8988T (cell line): ENCODE data around the gene RALB.

ENCODE experiments used
- DNase-seq: peaks from one replicate; pipeline ENCODE4 v3.0.0; 2011

Gene RALB

DNA sequence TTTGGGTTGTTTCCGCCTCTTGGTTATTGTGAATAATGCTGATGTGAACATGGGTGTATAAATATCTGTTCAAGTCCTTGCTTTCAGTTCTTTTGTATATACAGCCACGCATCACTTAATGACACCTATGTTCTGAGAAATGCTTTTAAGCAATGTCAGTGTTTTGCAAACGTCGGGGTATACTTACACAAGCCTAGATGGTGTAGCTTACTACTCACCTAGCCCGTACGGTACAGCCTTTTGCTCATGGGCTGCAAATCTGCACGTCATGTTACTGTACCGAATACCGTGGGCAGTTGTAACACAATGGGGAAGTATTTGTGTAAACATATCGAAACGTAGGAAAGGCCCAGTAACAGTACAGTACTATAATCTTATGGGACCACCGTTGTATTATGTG lies 12.4 kb downstream of the RALB start:
- no peak for DNase-seq

DNA sequence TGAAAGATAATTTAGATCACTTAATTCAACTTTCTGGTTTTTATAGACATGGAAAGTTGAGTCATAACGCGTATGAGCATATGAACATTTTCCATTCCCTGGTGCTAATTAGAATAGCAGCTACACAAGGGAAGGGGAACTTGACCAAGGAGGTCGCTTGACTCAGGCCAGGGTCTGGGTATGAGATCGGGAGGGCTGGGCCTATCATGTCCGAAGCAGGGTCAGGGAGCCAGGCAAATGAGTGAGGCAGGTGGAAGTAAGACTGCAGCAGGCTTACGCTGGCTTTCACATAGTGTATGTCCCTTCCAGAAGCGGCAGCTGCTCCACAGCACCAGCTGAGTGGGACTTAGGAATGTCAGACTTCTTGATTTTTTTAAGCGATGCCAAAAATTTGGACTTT lies 14.7 kb downstream of the RALB start:
- DNase-seq: no peak

DNA sequence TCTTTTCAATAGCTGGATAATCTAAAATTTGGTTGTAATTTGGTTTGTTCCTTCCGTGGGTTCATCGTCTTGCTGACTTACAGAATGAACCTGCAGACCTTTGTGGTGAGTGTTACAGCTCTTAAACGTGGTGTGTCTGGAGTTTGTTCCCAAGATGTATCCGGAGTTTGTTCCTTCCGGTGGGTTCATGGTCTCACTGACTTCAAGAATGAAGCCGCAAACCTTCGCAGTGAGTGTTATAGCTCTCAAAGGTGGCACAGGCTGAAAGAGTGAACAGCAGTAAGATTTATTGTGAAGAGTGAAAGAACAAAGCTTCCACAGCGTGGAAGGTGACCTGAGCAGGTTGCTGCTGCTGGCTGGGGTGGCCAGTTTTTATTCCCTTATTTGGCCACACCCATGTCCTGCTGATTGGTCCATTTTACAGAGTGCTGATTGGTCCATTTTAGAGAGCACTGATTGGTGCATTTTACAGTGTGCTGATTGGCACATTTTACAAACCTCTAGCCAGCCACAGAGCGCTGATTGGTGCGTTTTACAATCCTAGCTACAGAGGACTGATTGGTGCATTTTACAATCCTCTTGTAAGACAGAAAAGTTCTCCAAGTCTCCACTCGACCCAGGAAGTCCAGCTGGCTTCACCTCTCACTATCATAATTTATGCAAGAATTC lies 16.6 kb downstream of the RALB start:
- no peak for DNase-seq

DNA sequence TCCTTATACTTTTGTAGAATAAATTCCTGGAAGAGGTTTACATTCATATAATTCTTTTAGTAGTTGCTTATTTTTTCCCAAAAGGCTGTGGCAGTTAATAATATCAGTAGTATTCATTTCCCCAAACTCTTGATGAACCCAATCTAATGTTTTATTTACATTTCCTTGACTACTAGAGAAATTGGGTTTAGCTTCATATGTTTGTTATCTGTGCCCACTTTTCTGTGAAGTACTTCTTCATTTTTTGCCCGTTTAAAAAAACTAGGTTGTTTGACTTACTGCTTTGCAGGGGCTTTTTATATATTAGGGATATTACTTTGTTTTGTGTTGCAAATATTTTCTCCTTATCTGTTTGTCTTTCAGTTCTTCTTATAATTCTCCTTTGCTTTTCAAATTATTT lies 17.2 kb downstream of the RALB start:
- DNase-seq: no peak

DNA sequence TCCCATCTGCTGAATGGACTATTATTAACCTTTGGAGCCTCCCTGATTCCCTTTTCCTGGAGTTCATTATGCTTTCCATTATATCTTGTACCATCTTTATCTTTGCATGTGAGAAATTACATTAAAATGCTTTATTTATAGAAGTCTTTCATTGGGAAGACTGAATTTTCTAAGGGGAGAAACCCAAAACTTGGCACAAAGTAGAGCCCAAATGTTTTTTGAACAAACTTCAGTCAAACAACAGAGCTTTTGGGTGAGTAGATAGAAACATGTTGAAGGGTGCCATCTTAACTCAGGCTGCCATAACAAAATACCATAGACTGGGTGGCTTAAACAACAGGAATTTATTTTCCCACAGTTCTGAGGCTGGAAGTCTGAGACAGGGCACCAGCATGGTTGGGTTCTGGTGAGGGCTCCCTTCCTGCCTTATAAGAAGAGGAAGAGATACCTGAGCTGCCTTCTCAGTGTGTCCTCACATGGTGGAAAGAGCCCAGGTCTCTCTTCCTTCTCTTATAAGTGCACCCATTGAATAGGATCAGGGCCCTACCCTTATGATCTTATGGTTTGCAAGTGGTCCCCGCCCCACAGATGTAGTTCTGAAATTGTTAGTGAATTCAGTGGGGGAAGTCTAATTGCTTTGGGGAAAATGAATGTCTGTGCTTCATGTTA lies 19.2 kb downstream of the RALB start:
- no peak for DNase-seq

DNA sequence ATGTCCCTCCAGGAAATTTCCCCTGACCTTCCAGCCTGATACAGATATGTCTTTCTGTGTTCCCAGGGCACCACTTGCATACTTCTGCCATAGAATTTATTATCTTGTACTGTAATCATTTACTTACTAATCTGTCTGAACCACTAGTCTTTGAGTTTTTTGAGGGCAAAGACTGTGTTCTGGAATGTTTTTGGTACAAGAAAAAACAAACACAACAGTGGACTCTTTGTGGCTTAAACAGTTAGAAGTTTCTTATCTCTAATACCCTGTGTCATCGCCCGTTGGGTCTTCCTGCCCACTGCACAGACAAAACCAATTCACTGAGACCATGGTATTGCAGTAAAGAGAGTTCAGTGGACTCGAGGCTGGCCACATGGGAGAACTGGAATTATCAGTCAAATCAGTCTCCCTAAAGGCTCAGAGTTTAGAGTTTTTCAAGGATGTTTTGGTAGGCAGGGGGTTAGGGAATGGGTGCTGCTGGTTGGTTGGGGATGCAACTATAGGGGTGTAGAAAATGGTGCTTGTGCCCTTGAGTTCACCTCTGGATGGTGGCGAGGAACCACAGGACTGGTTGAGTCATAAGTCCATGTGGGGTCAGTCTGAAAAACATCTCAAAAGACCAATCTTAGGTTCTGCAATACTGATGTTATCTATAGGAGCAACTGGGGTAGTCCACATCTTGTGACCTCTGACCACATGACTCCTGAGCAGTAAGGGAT lies 20.3 kb downstream of the RALB start:
- no peak for DNase-seq

DNA sequence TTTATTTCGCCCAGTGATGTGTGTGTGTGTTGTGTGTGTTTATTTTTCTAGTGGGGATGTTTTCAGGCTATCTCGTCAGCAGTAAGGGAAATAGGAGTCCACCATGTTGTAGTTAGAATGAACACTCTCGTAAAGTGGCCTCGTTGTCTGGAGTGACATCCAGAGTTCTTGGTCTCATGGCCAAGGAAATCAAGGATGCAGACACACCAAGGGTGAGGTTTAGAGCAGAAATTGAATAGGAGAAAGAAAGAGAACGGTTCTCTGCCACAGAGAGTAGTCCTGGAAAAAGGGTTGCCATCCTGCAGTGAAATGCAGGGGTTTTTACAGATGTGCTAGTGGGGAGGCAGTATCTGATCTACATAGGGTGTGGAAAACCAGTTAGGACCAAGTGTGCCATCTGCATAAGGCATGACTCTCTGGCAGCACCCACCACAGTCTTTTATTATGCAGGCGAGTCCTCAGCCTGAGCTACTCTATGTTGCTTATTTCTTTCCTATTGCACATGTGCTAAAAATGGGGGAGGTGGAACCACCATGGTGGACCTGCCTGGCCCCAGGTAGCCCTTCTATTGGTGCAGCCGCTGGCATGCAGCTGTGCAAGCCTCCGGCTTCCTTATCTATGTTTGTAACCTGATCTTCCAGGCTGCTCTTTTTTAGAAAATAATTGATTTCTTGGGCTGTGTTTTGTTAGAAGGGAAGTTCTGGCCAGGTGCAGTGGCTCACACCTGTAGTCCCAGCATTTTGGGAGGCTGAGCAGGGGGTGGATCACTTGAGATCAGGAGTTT lies 23.2 kb downstream of the RALB start:
- DNase-seq: no peak

DNA sequence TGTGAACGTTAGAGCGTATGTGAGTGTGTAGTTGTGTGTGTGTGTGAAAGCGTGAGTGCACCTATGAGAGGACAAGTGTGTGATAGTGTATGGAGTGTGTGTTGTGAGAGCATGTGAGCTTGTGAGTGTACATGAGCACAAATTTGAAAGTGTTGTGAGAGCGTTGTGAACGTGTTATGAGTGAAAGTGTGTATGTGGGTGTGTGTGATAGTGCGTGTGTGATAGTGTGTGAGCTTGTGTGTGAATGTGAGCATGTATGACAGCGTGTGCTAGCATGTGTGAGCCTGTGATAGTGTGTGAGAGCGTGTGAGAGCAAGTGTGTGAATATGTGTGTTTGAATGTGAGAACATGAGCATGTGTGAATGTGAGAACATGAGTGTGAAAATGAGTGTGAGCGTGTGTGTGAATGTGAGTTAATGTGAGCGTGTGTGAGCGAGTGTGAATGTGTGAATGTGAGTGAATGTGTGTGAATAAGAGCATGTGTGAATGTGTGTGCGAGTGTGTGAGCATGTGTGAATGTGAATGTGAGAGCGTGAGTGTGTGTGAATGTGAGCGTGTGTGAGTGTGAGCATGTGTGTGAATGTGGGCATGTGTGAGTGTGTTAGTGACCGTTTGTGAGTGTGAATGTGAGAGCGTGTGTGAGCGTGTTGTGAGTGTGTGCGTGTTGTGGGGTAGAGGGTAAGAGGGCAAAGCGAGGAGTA lies 25.0 kb downstream of the RALB start:
- DNase-seq: no peak

DNA sequence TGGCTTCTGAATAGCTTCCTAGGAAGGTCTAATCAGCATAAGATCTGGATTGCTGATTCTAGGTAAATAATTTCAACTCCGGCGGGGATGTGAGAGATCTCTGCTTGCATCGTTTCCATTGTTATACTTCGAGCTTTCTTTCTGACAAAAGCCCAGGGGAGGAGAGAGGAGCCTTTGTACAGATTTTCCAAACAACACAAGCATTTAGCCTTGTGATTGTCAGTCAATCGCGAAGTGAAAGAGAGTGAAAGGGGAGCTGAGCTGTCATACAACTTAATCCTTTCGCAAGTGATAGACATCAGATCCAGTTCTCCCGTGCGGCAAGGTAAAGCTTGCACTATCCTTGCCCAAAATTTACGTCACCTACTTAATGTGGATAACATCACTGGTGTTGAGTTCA lies 26.2 kb downstream of the RALB start:
- DNase-seq: no peak

DNA sequence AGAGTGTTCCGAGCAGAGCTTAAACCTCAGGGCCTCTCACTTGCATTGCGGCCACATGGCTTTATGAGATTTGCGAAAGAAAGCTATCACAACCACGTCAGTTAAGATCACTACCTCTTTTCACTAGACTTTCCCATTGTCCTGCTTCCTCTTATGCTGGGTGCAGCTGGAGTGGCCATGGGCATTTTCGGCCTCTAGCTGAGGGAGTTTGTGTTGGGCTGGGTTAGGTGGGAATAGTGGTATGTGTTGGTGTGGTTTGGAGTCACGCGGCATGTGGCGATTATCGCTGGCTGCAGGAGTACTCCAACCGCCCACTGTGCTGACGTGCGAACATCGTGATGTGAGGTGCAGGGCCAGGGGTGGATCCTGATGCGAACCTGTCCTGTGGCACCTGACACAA lies 27.1 kb downstream of the RALB start:
- no peak for DNase-seq

DNA sequence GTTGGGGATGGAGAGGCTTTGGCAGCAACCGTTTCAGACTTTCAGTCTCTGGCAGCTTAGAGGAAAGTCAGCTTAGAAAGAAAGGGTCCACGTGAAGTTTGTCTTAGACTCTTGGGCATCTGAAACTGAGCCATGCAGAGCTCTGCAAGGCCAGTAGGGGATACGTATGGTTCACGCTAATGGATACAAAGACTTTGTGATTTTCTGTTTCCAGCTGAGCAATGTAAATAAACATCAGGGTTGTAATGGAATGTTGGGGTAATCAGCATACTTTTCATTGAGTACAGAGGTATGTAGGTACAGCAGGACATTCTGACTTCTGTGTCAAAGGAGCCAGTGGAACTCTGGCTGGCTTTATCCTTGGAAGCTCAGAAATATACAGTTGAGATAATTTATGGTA lies 31.0 kb downstream of the RALB start:
- no peak for DNase-seq

DNA sequence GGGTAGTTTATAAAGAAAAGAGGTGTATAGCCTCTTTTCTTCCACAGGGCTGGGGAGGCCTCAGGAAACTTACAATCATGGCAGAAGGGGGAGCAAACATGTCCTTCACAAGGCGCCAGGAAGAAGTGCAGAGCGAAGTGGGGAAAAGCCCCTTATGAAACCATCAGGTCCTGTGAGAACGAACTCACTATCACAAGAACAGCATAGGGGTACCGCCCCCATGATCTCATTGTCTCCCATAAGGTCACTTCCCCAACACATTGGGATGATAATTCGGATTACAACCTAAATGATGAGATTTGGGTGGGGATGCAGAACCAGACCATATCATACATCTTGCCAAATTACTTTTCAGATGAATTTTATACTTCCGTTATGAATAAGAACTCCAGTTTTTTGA lies 32.4 kb downstream of the RALB start:
- no peak for DNase-seq

DNA sequence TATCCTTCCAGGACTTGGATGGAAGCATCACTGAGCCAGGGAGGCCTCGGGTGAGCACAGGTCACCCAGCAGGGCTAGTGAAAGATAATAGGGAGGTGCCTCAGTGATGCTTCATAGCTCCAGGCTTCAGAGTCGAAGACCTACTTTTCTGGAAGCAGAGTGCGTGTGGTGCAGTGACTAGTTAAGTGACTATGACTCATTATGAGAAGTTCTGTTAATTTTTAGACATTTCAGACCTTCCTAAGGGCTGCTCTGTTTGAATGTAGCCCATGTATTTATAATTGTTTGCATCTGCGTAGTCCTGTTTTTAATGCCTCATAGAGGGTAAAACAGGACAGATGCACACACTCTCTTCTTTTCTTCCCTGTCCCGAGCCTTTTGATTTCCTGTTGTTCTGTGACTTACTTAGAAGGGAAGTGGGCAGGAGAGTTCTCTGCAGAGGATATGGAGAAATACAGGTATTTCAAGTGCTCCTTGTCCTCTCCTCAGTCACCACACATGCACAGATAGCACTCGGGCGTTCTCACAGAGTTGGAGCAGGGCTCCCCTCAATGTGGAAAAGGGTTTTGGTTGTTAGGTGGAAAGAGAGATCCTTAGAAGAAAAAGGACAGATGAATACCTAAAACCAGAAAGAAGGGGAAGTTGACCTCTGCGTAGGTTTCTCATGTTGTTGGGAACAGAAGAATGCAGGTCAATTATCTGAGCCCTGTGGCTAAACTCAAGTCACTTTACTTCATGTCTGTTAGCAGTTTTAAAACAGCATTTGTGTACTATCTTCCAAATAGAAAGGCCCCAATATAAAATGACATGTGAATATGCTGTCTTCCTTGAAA lies 34.7 kb downstream of the RALB start:
- DNase-seq: no peak

DNA sequence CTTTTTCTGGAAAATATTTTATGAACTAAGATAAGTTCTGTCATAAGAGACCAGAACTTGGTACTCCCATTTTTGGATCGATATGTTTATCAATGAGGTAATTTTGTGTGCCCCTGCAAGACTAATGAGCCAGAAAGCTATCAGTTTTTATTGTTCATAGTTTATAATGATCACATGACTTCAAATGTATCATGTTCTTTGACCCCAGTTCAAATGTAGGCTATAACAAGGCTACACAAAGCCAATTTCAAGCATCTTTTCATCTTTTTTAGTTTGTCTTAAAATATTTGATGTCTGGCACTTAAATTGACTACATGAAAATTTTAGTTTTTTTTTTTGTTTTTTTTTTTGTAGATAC lies 35.3 kb downstream of the RALB start:
- no peak for DNase-seq

DNA sequence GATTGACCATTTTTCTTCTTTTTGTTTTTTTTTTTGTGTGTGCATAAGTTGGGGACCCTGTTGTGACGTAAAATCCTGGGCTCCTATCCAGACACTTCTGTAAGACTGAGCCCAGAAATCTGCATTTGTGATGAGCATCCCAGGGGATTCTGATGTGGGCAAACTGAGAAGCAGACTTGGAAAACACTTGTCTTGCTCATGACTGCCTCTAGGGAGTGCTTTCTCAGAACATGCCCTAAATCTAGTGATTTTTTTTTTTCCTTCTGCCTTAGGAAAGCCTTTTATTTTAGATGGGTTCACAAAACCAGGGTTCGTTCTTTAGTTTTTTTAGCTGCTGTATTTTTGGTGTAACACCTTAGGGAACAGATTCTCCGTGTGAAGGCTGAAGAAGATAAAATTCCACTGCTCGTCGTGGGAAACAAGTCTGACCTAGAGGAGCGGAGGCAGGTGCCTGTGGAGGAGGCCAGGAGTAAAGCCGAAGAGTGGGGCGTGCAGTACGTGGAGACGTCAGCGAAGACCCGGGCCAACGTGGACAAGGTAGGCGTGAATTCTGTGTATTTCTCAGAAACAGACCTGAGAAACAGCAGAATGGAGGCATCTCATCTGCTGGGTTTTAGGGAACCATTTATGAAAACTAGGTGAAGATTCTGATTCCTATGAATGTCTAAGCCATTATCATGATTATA lies 36.7 kb downstream of the RALB start:
- DNase-seq: no peak

DNA sequence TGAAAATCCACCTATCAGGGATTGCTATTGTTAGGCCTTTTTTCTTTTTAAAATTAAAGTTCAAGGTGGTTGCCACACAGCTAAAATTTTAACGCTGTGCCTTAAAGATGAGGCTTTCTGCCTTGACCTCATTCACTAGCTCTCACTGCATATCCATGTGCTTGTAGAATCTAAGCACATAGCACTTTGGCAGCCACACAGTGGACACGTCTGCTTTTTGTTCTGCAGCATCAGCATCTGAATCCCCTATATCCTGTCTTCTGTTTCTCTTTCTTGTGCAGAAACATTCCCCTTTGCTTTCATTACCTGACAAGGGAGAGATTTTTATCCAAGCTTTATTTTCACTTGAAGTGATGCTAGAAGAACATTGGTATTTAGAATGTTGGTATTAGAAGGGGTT lies 38.1 kb downstream of the RALB start:
- DNase-seq: no peak

DNA sequence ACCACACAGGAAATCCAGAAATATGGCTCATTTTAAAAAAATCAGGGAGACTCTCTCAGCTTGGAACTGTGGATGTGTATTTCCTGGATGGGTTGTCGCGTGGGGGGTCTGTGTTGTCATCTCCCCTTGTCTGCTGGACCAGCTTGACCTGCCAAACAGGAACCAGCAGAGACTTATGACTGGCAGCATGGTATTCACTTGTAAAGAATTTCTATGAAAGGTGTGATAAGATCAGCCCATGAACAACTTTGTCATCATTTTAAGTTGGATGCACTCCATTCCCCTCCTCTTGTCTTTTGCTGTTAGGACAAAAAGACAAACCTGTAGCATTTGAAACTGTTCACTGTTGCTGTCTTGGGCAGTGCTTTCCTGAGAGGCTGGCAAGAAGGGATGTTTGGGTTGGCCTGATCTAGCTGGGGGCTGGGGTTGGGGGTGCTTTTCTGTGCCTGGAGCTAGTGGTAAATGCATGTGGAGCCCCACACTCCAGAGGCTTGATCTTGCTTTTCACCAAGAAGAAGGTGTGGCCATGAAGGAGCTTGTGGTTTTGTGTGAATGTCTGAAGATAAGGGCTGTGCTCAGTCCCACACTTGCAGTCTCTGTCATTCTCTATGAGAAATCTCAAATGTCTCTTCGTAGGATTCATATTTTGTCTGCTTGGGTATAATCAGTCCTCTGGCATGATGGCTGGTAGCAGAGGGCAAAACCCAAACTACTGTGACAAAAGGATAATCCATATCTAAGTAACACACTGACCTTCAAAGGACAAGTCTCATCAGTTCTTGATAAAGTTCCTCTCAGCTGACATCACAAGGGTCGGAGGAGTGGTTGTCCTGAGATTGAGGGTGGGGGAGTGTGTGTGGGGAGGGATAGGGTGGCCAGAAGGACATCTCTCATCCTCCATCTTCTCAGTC lies 39.0 kb downstream of the RALB start:
- DNase-seq: no peak

DNA sequence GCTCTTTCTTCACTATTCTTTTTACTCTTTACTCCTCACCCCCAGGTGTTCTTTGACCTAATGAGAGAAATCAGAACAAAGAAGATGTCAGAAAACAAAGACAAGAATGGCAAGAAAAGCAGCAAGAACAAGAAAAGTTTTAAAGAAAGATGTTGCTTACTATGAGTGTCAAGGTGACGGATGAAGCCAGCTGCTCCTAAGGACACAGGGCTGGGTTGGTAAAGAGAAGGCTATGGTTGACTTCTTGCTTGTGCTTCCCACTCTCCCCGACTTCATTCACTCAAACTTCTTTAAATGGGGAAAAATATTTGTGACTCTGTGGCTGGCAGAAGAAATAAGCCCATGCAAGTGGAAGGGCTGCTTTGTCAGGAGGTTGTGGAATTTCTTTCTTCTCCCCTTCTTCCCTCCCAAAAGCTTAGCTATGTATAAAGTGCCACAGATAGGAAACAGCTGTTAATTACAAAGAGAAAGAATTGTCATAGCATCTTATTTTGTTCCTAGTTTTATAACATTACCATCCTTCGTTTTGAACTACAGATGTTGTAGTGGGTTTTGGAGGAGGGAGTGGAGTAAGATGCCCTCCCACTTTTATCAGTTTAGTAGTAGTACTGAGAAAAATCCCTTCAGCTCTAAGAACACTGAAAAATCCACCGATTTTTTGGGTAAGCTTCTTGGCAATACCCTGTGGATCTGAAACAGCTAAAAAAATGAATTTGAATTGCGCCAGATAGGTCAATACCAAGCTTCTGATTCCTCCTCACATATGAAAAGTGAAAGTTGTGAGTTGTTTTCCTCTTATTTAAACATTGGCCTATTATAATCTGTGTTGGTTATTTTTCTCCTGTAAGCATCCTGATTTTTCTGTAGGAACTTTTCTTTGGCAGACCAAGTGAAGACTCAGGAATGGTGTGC lies 40.7 kb downstream of the RALB start:
- DNase-seq: no peak

DNA sequence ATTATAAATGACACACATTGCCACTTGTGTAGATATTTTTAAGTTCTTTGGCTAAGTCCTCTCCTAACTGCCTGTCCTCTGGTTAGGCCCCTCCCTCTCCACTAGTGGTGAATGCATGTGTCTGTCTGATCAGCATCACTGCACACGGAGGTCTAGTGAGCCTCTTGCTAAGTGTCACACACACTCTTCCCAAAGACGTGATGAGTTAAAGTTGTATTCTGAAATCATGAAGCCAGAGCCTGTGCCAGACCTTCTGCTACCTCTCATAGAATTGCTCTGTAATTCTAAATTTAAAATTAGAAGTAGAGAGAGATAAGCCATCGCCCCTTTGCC lies 41.3 kb downstream of the RALB start:
- DNase-seq: no peak
